ENCODE results near the gene TCP10L.
"Not testable (repeated sequence)": the region's sequence is repeated elsewhere in the genome, so short reads cannot be mapped to it uniquely, and the experiment has no call there.

- TF ChIP-seq TAF1 (IDR thresholded peaks at IDR 0.05; ENCODE audit: borderline replicate concordance, low read depth, low read length); POLR2AphosphoS5 (IDR thresholded peaks at IDR 0.05; ENCODE audit: low read depth, low read length); POLR2A (IDR thresholded peaks at IDR 0.05; ENCODE audit: low read depth, low read length): not testable (repeated sequence)
Measured at GRCh38 chr21:32618218-32618617, 32.9 kb upstream of the TCP10L start.
